GM19463 (cell line): ENCODE data around the gene MTR.
A peak's percentile ranks its signal among the peaks of the same experiment; 100 is the strongest.

ENCODE experiments used
- ATAC-seq: cut with Tn5 transposase; IDR thresholded peaks from one replicate; pipeline ENCODE4 v1.9.1; 2021; ENCODE audit warnings: mild to moderate bottlenecking, moderate library complexity; ENCODE audit not compliant: unreplicated experiment

MTR gene

DNA sequence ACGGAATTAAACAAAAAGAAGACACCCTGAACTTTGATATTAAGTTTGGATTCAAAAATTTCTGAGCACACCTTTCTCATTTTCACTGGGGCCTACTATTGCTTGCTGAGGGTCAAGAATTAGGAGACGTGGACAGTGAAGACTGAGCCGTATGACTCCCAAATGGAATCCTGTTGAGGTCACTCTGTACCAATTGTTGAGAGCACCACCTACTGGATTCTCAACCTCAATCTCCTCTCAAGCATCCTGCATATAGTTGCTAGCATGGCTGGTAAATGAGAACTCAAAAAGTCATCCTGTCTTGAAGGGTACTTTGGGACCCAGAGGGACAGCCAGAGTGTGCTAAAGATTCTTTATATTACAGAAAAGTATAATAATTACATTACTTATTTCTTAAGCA lies 20.2 kb upstream of the MTR start:
- ATAC-seq: no peak

DNA sequence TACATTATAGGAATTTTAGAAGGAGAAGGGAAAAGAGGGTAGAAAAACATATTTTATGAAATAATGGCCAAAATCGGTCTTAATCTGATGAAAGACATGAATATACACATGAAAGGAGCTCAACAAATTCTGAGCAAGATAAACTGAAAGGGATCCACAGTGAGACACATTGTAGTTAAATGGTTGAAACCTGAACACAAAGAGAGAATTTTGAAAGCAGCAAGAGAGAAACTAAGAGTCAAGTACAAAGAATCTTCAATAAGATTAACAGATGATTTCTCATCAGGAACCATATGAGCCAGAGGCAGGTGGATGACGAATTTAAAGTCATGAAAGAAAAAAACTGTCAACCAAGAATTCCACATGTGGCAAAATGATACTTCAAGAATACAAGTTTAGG lies 15.8 kb upstream of the MTR start:
- no peak for ATAC-seq

DNA sequence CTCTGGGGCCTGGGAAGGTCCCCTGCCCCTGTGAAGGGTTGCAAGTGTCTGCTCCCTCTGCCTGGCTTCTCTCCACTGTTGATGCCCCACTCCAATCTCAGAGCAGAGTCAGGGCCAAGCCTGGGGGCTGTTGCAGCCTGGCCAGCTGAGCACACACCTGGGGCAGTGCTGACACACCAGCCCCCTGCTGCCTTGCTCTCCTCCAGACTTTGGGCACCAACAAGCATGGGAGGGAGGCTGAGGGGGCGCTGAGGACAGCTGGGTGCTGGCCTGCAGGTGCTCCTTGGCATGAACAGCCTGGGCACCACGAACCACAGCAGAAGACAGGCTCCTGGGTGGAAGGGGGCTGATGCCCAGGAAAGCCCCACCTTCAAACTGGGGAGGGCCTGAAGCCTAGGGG lies 9.6 kb upstream of the MTR start:
- ATAC-seq: no peak

DNA sequence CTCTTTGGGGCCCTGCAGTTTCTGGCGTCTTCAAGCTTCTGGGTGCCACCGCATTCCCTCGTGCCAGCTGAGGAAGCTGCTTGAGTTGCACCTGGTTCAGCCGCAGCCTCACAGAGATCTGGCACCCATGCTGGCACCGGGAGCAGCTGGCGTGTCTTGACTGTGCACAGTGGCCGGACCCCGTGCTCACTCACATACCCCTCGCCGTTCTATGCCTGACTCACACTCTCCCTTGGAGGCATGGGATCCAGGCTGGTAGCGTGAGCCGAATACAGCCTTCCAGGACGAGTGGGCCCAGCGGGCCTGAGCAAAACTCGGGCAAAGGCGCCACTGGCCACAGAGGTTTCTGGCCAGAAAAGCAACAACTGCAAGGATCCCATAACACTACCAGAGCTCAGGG lies 8.6 kb upstream of the MTR start:
- ATAC-seq: no peak

DNA sequence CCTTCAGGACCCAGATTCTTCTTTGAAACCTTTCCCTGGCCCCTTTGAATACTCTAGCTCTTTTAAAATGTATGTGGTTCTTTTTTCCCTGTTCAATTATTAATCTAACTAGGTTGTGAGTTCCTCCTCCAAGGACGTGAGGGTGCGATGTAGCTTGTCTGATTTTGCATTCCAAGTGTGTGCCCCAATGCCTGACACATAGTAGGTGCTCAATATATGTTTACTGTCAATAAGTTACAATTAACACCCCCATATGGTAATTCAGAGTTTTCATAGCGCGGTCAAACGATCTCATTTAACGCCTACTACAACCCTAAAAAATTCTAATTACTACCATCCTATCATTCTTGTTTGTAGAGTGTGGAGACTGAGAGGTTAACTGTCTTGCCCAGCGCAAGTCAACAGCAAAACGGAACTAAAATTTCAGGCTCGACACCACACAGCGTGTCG lies 482 bp upstream of the MTR start:
- ATAC-seq: no peak

DNA sequence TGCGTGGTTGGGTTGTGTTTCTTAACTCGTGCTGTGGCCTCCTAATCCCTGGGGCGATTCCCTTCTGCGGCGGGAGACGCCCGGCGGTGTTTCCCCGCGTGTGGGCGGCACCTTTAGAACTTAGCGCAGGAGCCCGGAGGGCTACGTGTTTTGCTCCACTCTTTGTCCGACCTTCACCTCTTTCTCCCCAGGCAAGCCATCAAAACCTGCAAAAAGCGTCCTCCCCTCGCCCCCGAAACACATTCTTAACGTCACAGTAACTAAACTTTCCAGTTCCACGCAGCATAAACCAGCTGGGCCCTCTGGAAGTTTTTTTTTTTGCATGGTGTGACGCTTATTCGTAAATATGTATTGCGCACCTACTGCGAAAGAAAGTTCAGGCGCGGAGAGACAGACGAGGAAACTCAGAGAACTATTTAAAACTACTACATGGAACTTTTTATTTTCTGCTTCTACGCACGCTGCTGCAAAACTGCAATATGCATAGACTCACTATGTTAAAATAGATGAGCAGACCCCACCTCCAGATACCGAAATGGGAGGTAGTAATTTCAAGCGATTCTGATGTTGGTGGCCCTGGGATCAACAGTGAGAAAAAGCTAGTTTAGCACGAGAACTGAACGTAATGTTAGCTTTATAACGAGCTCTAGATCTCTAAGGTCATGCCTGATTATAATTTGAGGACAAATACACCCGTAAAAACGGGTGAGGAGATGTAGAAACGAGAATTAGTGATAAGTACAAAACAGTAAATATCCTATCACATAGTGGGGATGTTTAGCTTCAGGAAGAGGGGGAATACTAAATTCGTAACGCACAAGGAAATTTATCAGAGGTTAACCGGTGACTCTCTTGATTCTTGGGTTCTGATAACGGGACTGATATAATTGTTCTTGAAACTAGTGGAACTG lies 920 bp downstream of the MTR start:
- ATAC-seq: peak; percentile 32

DNA sequence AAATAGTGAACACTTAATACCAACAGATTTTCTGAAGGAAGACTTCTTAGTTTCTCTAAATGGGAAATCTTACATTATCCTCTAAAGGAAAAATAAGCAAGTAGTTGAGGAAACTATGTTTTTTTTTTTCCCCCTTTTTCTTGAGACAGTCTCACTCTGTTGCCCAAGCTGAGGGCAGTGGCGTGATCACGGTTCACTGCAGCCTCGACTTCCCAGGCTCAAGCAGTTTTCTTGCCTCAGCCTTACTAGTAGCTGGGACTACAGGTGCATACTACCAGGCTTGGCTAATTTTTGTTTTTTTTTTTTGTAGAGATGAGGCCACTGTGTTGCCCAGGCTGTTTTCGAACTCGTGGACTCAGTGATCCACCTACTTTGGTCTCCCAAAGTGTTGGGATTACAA lies 3.9 kb downstream of the MTR start:
- ATAC-seq: no peak

DNA sequence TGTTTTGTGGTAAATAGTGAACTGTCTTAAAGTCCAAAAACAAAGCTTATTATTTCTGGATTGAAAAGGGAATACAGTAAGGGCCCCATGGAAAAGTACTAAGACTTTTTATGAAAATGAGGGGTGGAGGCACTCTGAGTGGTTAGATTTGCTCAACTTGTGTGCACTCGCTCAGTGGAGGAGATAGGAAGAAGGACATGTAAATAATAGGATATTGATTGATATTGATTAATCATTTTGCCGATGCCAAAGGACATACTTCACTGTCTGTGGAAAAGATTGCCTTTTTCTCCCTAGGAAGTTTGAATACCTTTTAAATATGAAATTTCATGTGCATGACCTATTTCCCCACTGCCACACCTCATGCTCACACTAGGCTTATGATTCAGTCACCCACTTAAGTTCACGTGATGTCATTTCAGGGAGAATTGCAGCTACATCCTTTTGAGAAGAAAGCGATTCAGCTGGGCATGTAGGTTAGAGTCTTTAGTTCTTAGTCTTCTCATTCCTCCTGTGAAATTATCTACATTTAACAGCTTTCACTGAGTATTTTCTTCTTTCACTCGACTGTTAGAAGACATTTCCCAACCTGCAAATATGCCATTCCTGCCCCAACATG lies 5.0 kb downstream of the MTR start:
- no peak for ATAC-seq

DNA sequence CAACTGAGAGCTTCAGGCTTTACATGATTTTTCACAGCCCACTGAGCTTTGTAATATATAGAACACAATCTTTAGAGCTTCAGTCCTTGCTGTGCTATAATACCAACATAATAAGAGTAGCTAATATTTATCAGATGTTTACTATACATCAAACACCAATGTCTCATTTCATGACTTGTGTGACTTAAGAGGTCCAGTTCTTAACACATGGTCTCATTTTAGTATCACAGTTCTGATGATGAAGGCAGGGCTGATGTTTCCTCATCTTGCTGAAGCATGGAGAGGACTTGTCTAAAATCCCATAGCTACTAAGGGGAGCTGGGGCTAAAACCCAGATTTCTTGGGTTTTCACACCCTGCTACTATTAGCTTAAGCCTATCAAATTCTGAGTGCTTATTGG lies 5.5 kb downstream of the MTR start:
- ATAC-seq: no peak

DNA sequence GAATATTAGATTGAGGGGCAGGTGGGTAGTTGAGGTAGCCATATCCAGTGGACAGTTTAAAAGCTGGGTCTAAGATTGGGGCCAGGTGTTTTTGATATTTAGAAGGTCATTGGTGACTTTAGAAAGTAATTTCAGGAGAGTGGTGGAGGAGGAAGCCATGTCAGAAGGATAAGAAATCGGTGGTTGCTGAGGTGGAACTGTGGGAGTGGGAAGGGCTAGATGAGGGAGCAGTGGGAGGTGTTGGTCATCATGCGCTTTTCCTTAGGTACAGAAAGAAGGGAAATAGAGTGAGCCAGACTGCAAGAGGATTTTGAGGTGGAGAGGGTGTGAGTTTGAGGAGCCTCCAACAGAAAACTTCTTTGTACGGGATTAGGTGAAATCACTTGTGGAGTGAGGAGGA lies 7.2 kb downstream of the MTR start:
- ATAC-seq: no peak

DNA sequence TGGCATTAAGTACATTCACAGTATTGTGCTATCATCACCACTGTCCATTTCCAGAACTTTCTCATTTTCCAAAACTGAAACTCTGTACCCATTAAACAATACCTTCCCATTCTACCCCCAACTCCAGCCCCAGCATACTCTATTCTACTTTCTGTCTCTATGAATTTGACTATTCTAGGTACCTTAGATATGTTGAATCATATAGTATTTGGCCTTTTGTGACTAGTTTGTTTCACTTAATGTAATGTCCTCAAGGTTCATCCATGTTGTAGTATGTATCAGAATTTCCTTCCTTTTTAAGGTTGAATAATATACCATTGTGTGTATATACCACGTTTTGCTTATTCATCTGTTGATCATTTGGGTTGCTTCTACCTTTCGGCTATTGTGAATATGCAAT lies 11.5 kb downstream of the MTR start:
- ATAC-seq: no peak

DNA sequence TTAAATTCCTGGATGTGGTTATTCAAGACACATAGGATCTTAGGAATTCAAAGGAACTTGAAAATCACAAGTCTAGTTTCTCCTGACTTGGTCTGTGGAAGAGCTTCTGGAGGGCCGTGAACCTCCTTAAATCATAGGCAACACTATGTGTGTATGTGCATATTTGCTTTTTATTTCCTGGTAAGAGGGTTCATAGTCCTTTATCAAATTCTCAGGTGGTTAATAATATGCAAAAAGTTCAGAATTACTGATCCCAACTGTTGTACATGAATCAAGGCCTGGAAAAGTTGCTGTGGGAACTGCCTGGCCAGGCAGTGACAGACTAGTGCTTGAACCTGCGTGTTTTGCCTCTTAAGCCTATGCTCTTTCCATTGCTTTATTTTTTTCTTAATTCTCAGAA lies 12.9 kb downstream of the MTR start:
- no peak for ATAC-seq

DNA sequence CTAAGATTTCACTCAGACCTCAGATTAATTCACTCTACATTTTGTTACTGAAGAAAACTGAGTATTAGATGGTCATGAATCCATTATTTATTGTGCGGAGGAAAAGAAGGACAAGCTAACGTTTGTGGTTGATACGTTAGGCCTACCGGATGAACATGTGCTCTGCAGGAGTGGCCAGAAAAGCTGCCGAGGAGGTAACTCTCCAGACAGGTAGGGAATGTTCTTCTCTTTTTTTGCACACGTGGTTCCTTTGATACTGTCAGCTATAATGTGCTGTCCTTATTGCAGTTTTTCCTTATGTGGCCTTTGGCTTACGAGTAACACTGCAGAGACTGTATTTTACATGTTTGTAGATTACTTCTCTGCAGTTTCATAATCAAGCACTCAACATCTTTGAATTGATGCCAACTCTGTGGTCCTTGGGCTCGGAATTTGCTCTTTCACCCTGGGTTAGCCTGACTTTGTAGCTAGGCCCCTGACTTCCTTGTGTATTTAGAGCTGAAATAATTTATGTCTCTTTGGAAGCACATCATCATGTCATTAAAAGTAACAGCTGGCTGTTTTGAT lies 13.6 kb downstream of the MTR start:
- no peak for ATAC-seq

DNA sequence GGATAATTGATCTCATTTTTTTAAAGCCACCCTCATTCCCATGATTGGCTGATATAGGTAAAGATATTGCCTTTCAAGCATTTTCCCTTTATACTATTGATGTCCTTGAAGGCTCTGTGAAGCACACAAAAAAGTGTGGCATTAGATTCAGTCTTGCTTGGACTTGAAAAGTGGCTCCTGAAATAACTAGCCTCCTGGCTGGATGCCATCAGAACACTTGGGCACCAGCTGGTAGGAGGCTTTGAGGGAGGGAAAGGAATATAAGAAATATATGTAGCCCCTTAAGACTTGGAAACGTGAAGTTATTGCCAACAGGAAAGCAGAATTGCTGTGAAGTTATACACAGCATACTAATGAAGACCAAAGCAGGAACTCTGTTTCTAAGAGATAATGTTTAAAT lies 14.1 kb downstream of the MTR start:
- ATAC-seq: no peak

DNA sequence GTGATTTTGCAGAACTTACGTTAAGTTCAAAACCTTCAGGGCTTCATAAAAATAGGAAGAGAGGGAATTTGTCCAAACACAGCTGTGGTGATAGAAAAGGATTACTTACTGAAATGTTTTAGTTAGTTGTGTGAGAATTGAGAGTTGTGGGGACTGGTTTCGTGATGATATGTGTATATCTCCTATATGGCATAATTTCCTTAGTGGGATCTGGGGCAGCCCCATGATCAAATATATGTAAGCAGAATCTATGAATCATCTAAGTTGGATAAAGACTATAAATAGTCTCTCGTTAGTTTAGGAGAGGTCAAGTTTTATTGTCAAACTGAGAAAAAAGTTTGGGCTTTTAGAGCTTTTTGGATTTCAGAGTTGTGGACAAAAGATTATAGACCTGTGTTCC lies 14.9 kb downstream of the MTR start:
- no peak for ATAC-seq

DNA sequence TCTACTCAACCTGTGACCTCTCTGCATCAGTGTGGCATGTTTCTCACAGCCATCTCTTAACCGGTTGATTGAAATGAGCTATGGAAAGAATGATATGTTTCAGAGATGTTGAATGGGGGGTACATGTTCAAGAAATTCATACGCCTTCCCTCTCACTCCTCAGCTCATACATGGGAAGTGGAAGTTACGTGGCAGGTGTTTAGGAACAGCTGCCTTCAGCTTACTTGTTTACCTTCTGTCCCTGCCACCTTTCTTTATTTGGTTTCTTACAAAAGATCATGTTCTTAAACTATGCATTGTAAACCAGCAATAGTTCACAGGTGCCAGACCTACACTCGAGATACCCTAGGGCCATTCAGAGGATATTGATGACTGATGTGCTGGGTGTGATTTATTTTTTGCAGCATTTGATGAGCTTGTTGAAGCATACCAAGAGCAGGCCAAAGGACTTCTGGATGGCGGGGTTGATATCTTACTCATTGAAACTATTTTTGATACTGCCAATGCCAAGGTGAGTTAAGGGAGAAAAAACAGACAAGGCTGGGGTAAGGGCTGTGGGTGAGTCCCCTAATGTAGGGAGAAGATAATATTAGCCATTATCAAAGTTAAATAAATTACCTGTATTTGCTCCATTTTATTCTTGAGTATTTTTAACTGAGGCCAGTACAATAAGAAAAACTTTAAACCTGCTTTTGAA lies 17.4 kb downstream of the MTR start:
- ATAC-seq: no peak

DNA sequence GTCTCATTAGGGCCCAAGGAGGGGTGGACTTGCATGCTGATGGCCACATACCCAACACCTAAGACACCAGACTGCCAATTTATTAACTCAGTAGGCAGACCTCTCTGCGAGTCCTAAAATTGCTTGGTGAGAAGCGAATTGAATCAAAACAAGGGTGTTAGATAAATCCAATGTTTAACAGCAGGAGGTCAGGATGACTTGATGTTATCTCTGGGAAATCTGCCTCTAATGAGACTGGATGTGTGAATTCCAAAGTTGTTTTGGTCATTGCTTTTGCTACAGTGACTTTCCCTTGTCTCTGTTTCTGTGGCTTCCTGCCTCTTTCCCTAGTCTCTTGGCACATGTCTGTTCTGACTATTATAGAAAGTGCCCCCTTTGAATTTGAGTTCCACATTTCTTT lies 20.8 kb downstream of the MTR start:
- ATAC-seq: no peak

DNA sequence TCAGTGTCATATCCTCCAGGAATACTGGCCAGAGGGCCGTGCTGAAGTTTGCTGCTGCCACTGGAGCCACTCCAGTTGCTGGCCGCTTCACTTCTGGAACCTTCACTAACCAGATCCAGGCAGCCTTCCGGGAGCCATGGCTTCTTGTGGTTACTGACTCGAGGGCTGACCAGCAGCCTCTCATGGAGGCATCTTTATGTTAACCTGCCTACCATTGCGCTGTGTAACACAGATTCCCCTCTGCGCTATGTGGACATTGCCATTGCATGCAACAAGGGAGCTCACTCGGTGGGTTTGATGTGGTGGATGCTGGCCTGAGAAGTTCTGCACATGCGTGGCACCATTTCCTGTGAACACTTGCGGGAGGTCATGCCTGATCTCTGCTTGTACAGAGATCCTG lies 24.8 kb downstream of the MTR start:
- no peak for ATAC-seq

DNA sequence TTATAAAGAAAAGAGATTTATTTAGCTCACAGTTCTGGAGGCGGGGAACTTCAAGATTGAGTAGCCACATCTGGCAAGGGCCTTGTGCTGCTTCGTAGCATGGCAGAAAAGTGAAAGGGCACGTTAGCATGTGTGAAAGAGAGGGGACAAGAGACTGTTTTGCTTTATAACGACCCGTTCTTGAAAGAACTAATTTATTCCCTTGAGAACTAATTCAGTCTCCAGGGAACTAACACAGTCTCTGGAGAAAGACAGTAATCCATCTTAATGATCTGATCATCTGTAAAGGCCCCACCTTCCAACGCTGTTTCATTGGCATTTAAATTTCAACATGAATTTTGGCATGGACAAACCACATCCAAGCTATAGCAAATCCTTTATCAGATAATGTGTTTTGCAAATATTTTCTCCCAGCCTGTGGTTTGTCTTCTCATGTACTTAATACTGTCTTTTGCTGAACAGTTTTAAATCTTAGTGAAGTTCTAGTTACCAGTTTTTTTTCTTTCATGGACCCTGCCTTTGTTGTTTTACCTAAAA lies 26.1 kb downstream of the MTR start:
- ATAC-seq: no peak

DNA sequence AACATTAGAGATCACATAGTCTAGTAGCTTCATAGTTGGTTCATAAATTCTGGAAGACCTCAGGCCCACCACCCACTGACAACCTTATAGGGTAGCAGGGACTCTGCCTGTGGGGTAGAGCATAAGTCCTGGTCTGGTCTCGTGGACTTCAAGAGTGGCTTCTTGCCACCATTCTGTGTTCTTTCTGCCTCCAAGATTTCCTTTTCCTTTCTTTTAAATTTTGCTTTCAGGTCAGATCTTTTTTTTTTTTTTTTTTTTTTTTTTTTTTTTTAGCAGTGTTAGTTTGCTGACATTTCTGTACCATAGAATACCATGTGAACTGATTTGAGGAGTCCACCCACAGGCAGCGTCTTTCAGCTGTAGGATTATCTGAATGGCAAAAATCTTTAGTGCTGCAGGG lies 28.5 kb downstream of the MTR start:
- ATAC-seq: no peak

DNA sequence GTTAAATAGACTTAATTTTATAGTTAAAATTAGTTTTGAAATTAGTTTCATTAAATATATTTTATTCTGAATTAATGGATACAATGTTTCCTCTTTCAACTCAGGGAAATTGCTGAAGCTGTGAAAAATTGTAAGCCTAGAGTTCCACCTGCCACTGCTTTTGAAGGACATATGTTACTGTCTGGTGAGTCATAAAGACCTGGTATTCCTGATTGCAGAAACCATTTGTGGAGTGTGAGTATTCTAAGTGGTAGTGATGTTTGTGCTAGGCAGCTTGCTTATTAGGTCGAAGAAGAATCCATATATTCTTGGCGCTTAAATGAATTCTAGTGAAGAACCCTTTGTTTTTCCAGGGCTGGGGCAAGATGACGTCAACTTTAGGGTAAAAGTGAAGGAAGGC lies 34.0 kb downstream of the MTR start:
- ATAC-seq: no peak
